WI38 (cell line): Measurements from ENCODE around the gene NDUFV2.
A peak's percentile ranks its signal among the peaks of the same experiment; 100 is the strongest.

ENCODE experiments used
- H3K4me3 ChIP-seq: 2 replicates; pipeline ENCODE4 v1.5.1; 2011; ENCODE audit warnings: low read depth, mild to moderate bottlenecking, control low read depth, low read length
- TF ChIP-seq, protein P1 (sequence below): IDR thresholded peaks from 2 replicates; pipeline ENCODE4 v1.5.1; 2012; ENCODE audit warnings: low read depth, mild to moderate bottlenecking, control low read depth, low read length

Gene NDUFV2

GRCh38 chr18:9106094-9106493 lies 3.6 kb downstream of the NDUFV2 start:
- H3K4me3 ChIP-seq, result peak overlapping the region; percentile 75
- TF ChIP-seq, protein P1, sequence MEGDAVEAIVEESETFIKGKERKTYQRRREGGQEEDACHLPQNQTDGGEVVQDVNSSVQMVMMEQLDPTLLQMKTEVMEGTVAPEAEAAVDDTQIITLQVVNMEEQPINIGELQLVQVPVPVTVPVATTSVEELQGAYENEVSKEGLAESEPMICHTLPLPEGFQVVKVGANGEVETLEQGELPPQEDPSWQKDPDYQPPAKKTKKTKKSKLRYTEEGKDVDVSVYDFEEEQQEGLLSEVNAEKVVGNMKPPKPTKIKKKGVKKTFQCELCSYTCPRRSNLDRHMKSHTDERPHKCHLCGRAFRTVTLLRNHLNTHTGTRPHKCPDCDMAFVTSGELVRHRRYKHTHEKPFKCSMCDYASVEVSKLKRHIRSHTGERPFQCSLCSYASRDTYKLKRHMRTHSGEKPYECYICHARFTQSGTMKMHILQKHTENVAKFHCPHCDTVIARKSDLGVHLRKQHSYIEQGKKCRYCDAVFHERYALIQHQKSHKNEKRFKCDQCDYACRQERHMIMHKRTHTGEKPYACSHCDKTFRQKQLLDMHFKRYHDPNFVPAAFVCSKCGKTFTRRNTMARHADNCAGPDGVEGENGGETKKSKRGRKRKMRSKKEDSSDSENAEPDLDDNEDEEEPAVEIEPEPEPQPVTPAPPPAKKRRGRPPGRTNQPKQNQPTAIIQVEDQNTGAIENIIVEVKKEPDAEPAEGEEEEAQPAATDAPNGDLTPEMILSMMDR, result no peak

DNA sequence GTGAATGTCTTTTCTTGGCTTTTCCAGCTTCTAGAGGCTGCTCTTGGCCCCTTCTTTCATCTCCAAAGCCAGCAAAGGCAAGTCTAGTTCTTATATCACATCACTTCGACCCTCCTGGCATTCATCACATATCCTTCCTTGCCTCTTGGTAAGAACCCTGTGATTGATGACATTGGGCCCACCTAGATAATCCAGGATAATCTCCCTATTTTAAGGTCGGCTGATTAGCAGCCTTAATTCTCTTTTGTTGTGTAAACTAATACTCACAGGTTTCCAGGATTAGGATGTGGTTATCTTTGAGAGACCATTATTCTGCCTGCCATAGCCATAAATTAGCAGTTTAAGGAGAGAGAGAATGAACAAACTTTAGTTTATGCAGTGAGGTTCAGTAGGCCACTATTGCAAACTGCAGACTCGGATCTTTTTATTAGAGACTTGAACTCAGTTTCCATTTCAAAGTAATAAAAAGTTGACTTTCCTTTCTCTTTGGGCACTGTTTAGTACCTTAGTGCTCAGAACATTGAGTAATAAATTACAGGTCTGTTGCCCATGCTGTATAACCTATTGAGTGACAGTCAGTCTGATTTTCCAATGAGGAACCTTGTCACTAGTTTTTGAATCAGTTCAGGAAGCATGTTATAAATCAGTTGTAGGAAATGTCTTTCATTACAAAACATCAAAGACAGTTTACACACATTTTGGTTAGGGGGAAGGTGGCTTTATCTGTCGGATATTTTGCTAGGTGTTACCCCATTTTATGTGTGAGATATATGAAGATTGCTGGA lies 4.5 kb downstream of the NDUFV2 start:
- no peak overlapping the region for H3K4me3 ChIP-seq
- TF ChIP-seq, protein P1, result no peak

GRCh38 chr18:9108911-9109310 lies 6.4 kb downstream of the NDUFV2 start:
- H3K4me3 ChIP-seq, result no peak overlapping the region
- TF ChIP-seq, protein P1, result no peak

GRCh38 chr18:9109523-9109922 lies 7.0 kb downstream of the NDUFV2 start:
- H3K4me3 ChIP-seq, result no peak overlapping the region
- TF ChIP-seq, protein P1, result no peak

GRCh38 chr18:9113468-9114149 lies 11.1 kb downstream of the NDUFV2 start:
- H3K4me3 ChIP-seq, result no peak overlapping the region
- TF ChIP-seq, protein P1, result no peak

GRCh38 chr18:9115984-9116383 lies 13.5 kb downstream of the NDUFV2 start:
- no peak overlapping the region for H3K4me3 ChIP-seq
- TF ChIP-seq, protein P1, result no peak
